GM12878 (cell line): ENCODE results near the gene PBOV1. TPM values are rescaled to one million over a fixed set of nuclear protein-coding genes. Genes with fewer than 3 reads are reported as not detected.

Experiments
- ATAC-seq: fragments of 200-7000 bp; cut with Tn5 transposase; 3 replicates; pipeline ENCODE4 v1.9.1; 2020; ENCODE audit warnings: mild to moderate bottlenecking, moderate library complexity
- BruUV-seq: library from RNA; stranded (reverse); fragments of 400-500 nt; replicated peaks from 2 replicates; lab custom pipeline; 2021; lab: Mats Ljungman, UMichigan
- CTCF ChIA-PET: fragments of 300-600 bp; sonication (Branson Sonifier 250); formaldehyde crosslinking; extraction: SDS; loops from one replicate; lab custom pipeline; 2021; ENCODE audit warnings: inconsistent platforms; lab: Yijun Ruan, JAX
- POLR2A ChIA-PET: fragments of 350-600 bp; formaldehyde crosslinking; extraction: SDS; loops from one replicate; lab custom pipeline; 2021; ENCODE audit warnings: inconsistent platforms; lab: Charles Lee
- RAD21 ChIA-PET: fragments of 300-600 bp; sonication (Branson Sonifier 250); formaldehyde crosslinking; loops from one replicate; lab custom pipeline; 2023; ENCODE audit warnings: antibody characterized with exemption; ENCODE audit not compliant: unreplicated experiment; lab: Charles Lee
- SMC1A ChIA-PET: fragments of 300-600 bp; sonication (Branson Sonifier 250); formaldehyde crosslinking; loops from one replicate; lab custom pipeline; 2023; ENCODE audit not compliant: unreplicated experiment, uncharacterized antibody; lab: Charles Lee
- DNase-seq: peaks from one replicate; pipeline ENCODE4 v3.0.0-alpha.2; 2011; ENCODE audit warnings: low read depth, low spot score
- FAIRE-seq: peaks from 3 replicates; lab custom pipeline; 2011; peaks lifted over from hg19 to GRCh38; lab: Jason Lieb, UNC
- H2AFZ ChIP-seq: 2 replicates; pipeline ENCODE4 v1.6.0; 2011; ENCODE audit warnings: low read depth, low read length, control low read depth; ENCODE audit not compliant: control insufficient read depth
- H3K27ac ChIP-seq: 2 replicates; pipeline ENCODE4 v1.5.1; 2011; ENCODE audit warnings: control low read depth; ENCODE audit not compliant: control insufficient read depth, insufficient read depth
- H3K27me3 ChIP-seq, 2 experiments: replicated peaks in 1 of 2; 2 replicates each; pipeline versions ENCODE4 v1.6.0 to v1.6.1; 2011; ENCODE audit warnings: low read length in 1 of 2; ENCODE audit not compliant: control insufficient read depth in 2 of 2, insufficient read depth in 2 of 2
- H3K36me3 ChIP-seq, 2 experiments: 2 replicates each; pipeline ENCODE4 v1.5.1; 2011; ENCODE audit warnings: low read length in 1 of 2; ENCODE audit not compliant: control insufficient read depth in 2 of 2, insufficient read depth in 2 of 2
- H3K4me1 ChIP-seq: 2 replicates; pipeline ENCODE4 v1.6.1; 2011; ENCODE audit warnings: mild to moderate bottlenecking, low read length, moderate library complexity, mixed read lengths; ENCODE audit not compliant: control insufficient read depth, insufficient read depth
- H3K4me2 ChIP-seq: 2 replicates; pipeline ENCODE4 v1.6.0; 2011; ENCODE audit warnings: control low read depth; ENCODE audit not compliant: control insufficient read depth, insufficient read depth
- H3K4me3 ChIP-seq: fragments of 200-600 bp; sonication (generic); 2 replicates; pipeline ENCODE4 v1.5.1; 2016
- H3K79me2 ChIP-seq: 2 replicates; pipeline ENCODE4 v1.6.0; 2011; ENCODE audit warnings: low read length; ENCODE audit not compliant: control insufficient read depth, insufficient read depth
- H3K9ac ChIP-seq: 2 replicates; pipeline ENCODE4 v1.8.0; 2011; ENCODE audit warnings: low read length, control low read depth, mixed read lengths; ENCODE audit not compliant: control insufficient read depth, insufficient read depth
- H3K9me3 ChIP-seq: replicated peaks from 3 replicates; pipeline ENCODE4 v1.5.1; 2011; ENCODE audit warnings: mild to moderate bottlenecking, low read length; ENCODE audit not compliant: control insufficient read depth, insufficient read depth
- H4K20me1 ChIP-seq: 2 replicates; pipeline ENCODE4 v1.6.0; 2011; ENCODE audit not compliant: control insufficient read depth, insufficient read depth
- BMI1 ChIP-seq: fragments of 450-650 bp; IDR thresholded peaks from 2 replicates; pipeline ENCODE4 v1.6.1; 2016; ENCODE audit warnings: mild to moderate bottlenecking, moderate library complexity, borderline replicate concordance
- CBX5 ChIP-seq: sonication (generic); IDR thresholded peaks from 2 replicates; pipeline ENCODE4 v1.6.1; 2016; ENCODE audit warnings: low read depth, moderate library complexity, mild to moderate bottlenecking, inconsistent platforms
- FOXK2 ChIP-seq: fragments of 450-650 bp; IDR thresholded peaks from 2 replicates; pipeline ENCODE4 v1.6.1; 2017; ENCODE audit warnings: mild to moderate bottlenecking, moderate library complexity
- NFXL1 ChIP-seq: fragments of 450-650 bp; IDR thresholded peaks from 2 replicates; pipeline ENCODE4 v1.6.1; 2017; ENCODE audit warnings: antibody characterized with exemption, mild to moderate bottlenecking, borderline replicate concordance
- PML ChIP-seq: IDR thresholded peaks from 2 replicates; pipeline ENCODE4 v1.6.1; 2012; ENCODE audit warnings: low read length, inconsistent platforms
- POLR2A ChIP-seq: IDR thresholded peaks from 2 replicates; pipeline ENCODE4 v1.6.1; 2011; ENCODE audit warnings: low read depth, mild to moderate bottlenecking, low read length
- RELA ChIP-seq: fragments of 450-650 bp; IDR thresholded peaks from 2 replicates; pipeline ENCODE4 v1.8.0; 2014; ENCODE audit warnings: borderline replicate concordance; ENCODE audit not compliant: partially characterized antibody
- SIN3A ChIP-seq: IDR thresholded peaks from 2 replicates; pipeline ENCODE4 v1.6.1; 2012; ENCODE audit warnings: low read depth, low read length, improper control_type of control experiment
- TCF7 ChIP-seq: IDR thresholded peaks from 2 replicates; pipeline ENCODE4 v1.6.1; 2014; ENCODE audit warnings: antibody characterized with exemption, borderline replicate concordance
- WGBS: methylation state at CpG from one replicate; pipeline ENCODE4 v1.1.6; 2016; ENCODE audit warnings: low lambda C conversion rate; ENCODE audit not compliant: insufficient replicate concordance, insufficient coverage; ENCODE audit errors: missing lambda C conversion rate; 5-methylcytosine and 5-hydroxymethylcytosine counted together
- in situ Hi-C: fragments of 300-500 bp; cut with MboI; formaldehyde crosslinking; loops from 9 replicates; pipeline ENCODE4 v1.14.3; 2018; ENCODE audit warnings: mixed read lengths
- intact Hi-C: fragments of 100-400 bp; cut with micrococcal nuclease; formaldehyde crosslinking; loops from one replicate; pipeline ENCODE4 v1.14.2; 2022; ENCODE audit not compliant: unreplicated experiment
- polyA plus RNA-seq, 11 experiments: library from polyadenylated mRNA; depleted of rRNA in 4 of 11; unstranded in 6 of 11; stranded (reverse) in 5 of 11; fragments of >200 nt; fragmentation: Nextera tagmentation in 4 of 11; fragmentation: Illumina TruSeq in 1 of 11; extraction: Ambion mirVana in 4 of 11; extraction: Trizol in 1 of 11; gene quantifications; 1 replicate in 1 of 11; 2 replicates in 10 of 11; pipeline versions ENCODE4 v1.2.1 to v1.2.3, GENCODE V29; 2011 to 2016; ENCODE audit warnings: inconsistent platforms in 2 of 11, missing spikeins in 2 of 11, low read depth in 1 of 11
- total RNA-seq, 4 experiments: library from RNA; depleted of rRNA in 3 of 4; stranded (reverse); fragments of >200 nt in 3 of 4; fragmentation: Illumina TruSeq in 1 of 4; extraction: Trizol in 1 of 4; gene quantifications; 2 replicates each; pipeline versions ENCODE4 v1.2.1 to v1.2.3, GENCODE V29; 2013 to 2021

The PBOV1 gene
- total and polyA plus RNA-seq, 10 of the 15 experiments (the other 5 are each of a cell fraction or from before 2014, with no cell fraction given) = not detected

GRCh38 chr6:138229072-138229471 is 10.8 kb upstream of the PBOV1 start:
- no peak for DNase-seq
- Histone ChIP-seq H3K79me2 (no peaks in the 10 kb centered on the region), H3K27me3 (peaks cover 0 to 2% of the 10 kb centered on the region in 2 experiments; a peak in 3 of 4 replicates), H4K20me1 (no peaks in the 10 kb centered on the region), H3K4me2 (no peak overlapping the region), H2AFZ (no peak overlapping the region), H3K9me3 (no peaks in the 10 kb centered on the region), H3K4me1 (0 out of 2 replicates have a peak, but pooled peaks cover 2% of the 10 kb centered on the region), H3K36me3 (no peaks in the 10 kb centered on the region), H3K9ac (no peak overlapping the region), H3K27ac (no peak overlapping the region), H3K4me3 (no peak overlapping the region)
- no TSS peak for BruUV-seq
- TF ChIP-seq SIN3A = no peak
- no peak for TF ChIP-seq FOXK2
- no peak for TF ChIP-seq CBX5
- FAIRE-seq = no peak
- POLR2A ChIA-PET = no interaction called here
- no peak for ATAC-seq
- CTCF ChIA-PET = no interaction called here
- intact Hi-C loops = no loop called here
- SMC1A ChIA-PET = no interaction called here
- WGBS = 7% methylated on average over 4 of the region's 4 CpGs
- in situ Hi-C loops = no loop called here
- RAD21 ChIA-PET = no interaction called here

DNA sequence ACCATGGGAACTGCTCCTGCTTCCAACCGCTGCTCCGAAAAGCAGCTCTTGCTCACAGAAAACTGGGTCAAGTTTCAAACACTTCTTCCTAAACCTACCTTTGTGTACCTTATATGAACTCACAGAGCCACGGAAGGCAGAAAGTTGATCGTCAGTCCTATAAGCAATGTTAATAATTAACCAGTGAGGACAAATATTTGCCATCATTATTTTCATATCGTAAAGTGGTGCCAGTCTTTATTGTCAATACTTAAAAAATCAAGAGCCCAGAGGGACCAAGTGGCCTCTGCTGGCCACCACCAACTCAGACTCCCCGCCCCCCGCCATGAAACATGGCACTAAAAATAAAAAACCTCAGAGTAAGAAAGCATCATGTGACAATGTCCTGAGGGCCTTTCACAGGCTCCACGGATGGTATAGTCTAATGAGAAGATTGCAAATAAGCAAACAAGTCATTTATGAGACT is 9.1 kb upstream of the PBOV1 start:
- TF ChIP-seq BMI1 (no peak), PML (no peak), TCF7 (no peak), RELA (no peak), POLR2A (no peak), NFXL1 (no peak), CBX5 (no peak)
- DNase-seq (no peak), ATAC-seq (no peak), FAIRE-seq (no peak)
- in situ Hi-C loops (no loop called here), intact Hi-C loops (no loop called here)
- BruUV-seq = no TSS peak
- SMC1A ChIA-PET = interaction anchor here (0.6 kb wide), 1 partner anchor 364 kb away, joined by 4 read pairs; no protein-coding TSS in a partner anchor
- no peak overlapping the region for H3K27ac ChIP-seq
- H4K20me1 ChIP-seq = no peaks in the 10 kb centered on the region
- RAD21 ChIA-PET = no interaction called here
- no peak overlapping the region for H3K9ac ChIP-seq
- no peaks in the 10 kb centered on the region for H3K79me2 ChIP-seq
- 0 out of 2 replicates have a peak, but pooled peaks cover 2% of the 10 kb centered on the region for H3K4me1 ChIP-seq
- no peak overlapping the region for H3K4me3 ChIP-seq
- H2AFZ ChIP-seq = no peak overlapping the region
- no peak overlapping the region for H3K4me2 ChIP-seq
- POLR2A ChIA-PET = no interaction called here
- 43% methylated on average over 8 of the region's 8 CpGs for WGBS
- CTCF ChIA-PET = interaction anchor here (1.0 kb wide), 1 partner anchor 16 kb away, joined by 3 read pairs; no protein-coding TSS in a partner anchor
- no peaks in the 10 kb centered on the region; a peak in 1 of 4 replicates for H3K27me3 ChIP-seq
- H3K36me3 ChIP-seq = no peaks in the 10 kb centered on the region
- H3K9me3 ChIP-seq = no peaks in the 10 kb centered on the region
